Embryonic facial prominence (tissue), 1 donor: ENCODE measurements around the gene BASP1.
"Not testable (repeated sequence)": the region's sequence is repeated elsewhere in the genome, so short reads cannot be mapped to it uniquely, and the experiment has no call there.

ENCODE experiments used
- DNase-seq: peaks from one replicate; pipeline ENCODE4 v3.0.0-alpha.2; 2016; ENCODE audit errors: extremely low spot score

The BASP1 gene

GRCh38 chr5:17289681-17290539, 72.5 kb downstream of the BASP1 start:
- no peak for DNase-seq

- no peak for DNase-seq
These were observed 73.1 kb downstream of the BASP1 start for GRCh38 chr5:17290540-17290974.

GRCh38 chr5:17292434-17293015, 75.1 kb downstream of the BASP1 start:
- no peak for DNase-seq

- no peak for DNase-seq
These were observed 77.3 kb downstream of the BASP1 start for GRCh38 chr5:17294639-17295311.

GRCh38 chr5:17295671-17296070, 78.2 kb downstream of the BASP1 start:
- no peak for DNase-seq

- no peak for DNase-seq
These were observed 84.7 kb downstream of the BASP1 start for GRCh38 chr5:17302106-17302505.

GRCh38 chr5:17302604-17303003, 85.2 kb downstream of the BASP1 start:
- DNase-seq, result no peak

- no peak for DNase-seq
These were observed 86.9 kb downstream of the BASP1 start for GRCh38 chr5:17304282-17304681.

- no peak for DNase-seq
These were observed 87.6 kb downstream of the BASP1 start for GRCh38 chr5:17305017-17305416.

- DNase-seq, result no peak
These were observed 88.7 kb downstream of the BASP1 start for GRCh38 chr5:17305964-17306725.

- DNase-seq, result no peak
These were observed 89.3 kb downstream of the BASP1 start for GRCh38 chr5:17306726-17307091.

GRCh38 chr5:17307440-17307839, 90.0 kb downstream of the BASP1 start:
- DNase-seq, result not testable (repeated sequence)

- DNase-seq, result no peak
These were observed 91.1 kb downstream of the BASP1 start for GRCh38 chr5:17308326-17309065.

GRCh38 chr5:17309462-17309861, 92.0 kb downstream of the BASP1 start:
- DNase-seq, result no peak

- not testable (repeated sequence) for DNase-seq
These were observed 93.1 kb downstream of the BASP1 start for GRCh38 chr5:17310502-17310901.

GRCh38 chr5:17311811-17312210, 94.4 kb downstream of the BASP1 start:
- not testable (repeated sequence) for DNase-seq

GRCh38 chr5:17312358-17312757, 94.9 kb downstream of the BASP1 start:
- DNase-seq, result no peak

GRCh38 chr5:17314907-17315471, 97.6 kb downstream of the BASP1 start:
- no peak for DNase-seq

GRCh38 chr5:17315710-17316221, 98.3 kb downstream of the BASP1 start:
- DNase-seq, result no peak

GRCh38 chr5:17316970-17317459, 99.6 kb downstream of the BASP1 start:
- no peak for DNase-seq

- DNase-seq, result no peak
These were observed 100.0 kb downstream of the BASP1 start for GRCh38 chr5:17317473-17317872.
